DOHH2 (cell line): ENCODE results near the gene RSF1.

ENCODE experiments used
- EZH2phosphoT487 ChIP-seq: fragments of 200-600 bp; sonication (generic); IDR thresholded peaks from 2 replicates; pipeline ENCODE4 v1.6.1; 2017; ENCODE audit warnings: borderline replicate concordance, mild to moderate bottlenecking, antibody characterized with exemption, low read length, moderate library complexity, mixed read lengths
- TF ChIP-seq, protein P1 (sequence below): fragments of 200-600 bp; sonication (generic); IDR thresholded peaks from one replicate; pipeline ENCODE4 v1.5.1; 2014; ENCODE audit warnings: antibody characterized with exemption, mild to moderate bottlenecking, low read depth, low read length; ENCODE audit not compliant: poor library complexity, severe bottlenecking

DNA sequence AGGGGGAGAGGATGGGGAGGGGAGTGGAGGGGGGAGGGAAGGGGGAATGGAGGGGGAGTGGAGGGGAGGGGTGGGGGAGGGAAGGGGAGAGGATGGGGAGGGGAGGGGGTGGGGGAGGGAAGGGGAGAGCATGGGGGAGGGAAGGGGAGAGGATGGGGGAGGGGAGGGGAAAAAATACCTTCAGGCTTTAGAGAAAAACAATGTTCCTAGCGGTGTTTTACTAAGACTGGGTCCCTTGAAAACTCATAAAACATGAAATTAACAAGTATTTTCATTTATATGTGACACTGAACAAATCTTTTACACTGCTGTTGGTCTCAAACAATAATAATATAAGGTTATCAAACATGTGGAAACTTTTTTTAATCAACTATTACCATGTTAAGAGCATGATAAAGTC, 42.4 kb downstream of the RSF1 start:
- no peak for TF ChIP-seq EZH2phosphoT487
- TF ChIP-seq, protein P1, sequence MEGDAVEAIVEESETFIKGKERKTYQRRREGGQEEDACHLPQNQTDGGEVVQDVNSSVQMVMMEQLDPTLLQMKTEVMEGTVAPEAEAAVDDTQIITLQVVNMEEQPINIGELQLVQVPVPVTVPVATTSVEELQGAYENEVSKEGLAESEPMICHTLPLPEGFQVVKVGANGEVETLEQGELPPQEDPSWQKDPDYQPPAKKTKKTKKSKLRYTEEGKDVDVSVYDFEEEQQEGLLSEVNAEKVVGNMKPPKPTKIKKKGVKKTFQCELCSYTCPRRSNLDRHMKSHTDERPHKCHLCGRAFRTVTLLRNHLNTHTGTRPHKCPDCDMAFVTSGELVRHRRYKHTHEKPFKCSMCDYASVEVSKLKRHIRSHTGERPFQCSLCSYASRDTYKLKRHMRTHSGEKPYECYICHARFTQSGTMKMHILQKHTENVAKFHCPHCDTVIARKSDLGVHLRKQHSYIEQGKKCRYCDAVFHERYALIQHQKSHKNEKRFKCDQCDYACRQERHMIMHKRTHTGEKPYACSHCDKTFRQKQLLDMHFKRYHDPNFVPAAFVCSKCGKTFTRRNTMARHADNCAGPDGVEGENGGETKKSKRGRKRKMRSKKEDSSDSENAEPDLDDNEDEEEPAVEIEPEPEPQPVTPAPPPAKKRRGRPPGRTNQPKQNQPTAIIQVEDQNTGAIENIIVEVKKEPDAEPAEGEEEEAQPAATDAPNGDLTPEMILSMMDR: no peak
